Measurements from ENCODE around the gene KIAA0513. TPM values are rescaled to one million over a fixed set of nuclear protein-coding genes. Genes with fewer than 3 reads are reported as not detected.
A peak's percentile ranks its signal among the peaks of the same experiment; 100 is the strongest.

Gene KIAA0513
- total RNA-seq, 1 experiment from 2014 or later, result 0.97 TPM

- Histone ChIP-seq H3K36me3 (ENCODE audit: insufficient read depth, low read length) (no peaks in the 10 kb centered on the region), H3K4me2 (ENCODE audit: low read depth, low read length, poor library complexity, severe bottlenecking) (no peak overlapping the region), H3K4me1 (ENCODE audit: low read length) (no peaks in the 10 kb centered on the region), H4K20me1 (ENCODE audit: insufficient read depth, low read depth, low read length) (no peaks in the 10 kb centered on the region), H3K9ac (ENCODE audit: low read length) (no peak overlapping the region), H3K27ac (ENCODE audit: low read length) (no peak overlapping the region), H2AFZ (ENCODE audit: low read length) (no peak overlapping the region), H3K79me2 (ENCODE audit: low read length) (no peaks in the 10 kb centered on the region), H3K4me3 (ENCODE audit: low read length) (no peak overlapping the region), H3K27me3 (ENCODE audit: low read length) (no peaks in the 10 kb centered on the region), H3K9me2 (replicated peaks; ENCODE audit: insufficient read depth, low read length) (no peaks in the 10 kb centered on the region), H3K9me3 (ENCODE audit: low read length) (no peaks in the 10 kb centered on the region)
- peak; percentile 24 for DNase-seq
Measured at GRCh38 chr16:85136213-85136701, 108.7 kb downstream of the KIAA0513 start.

GRCh38 chr16:85136702-85137322, 109.2 kb downstream of the KIAA0513 start:
- no peaks in the 10 kb centered on the region for H3K36me3 ChIP-seq (ENCODE audit: insufficient read depth, low read length)
- no peaks in the 10 kb centered on the region for H3K9me3 ChIP-seq (ENCODE audit: low read length)
- H3K27ac ChIP-seq (ENCODE audit: low read length), result no peak overlapping the region
- H3K9ac ChIP-seq (ENCODE audit: low read length), result no peak overlapping the region
- no peak overlapping the region for H2AFZ ChIP-seq (ENCODE audit: low read length)
- no peaks in the 10 kb centered on the region for H3K79me2 ChIP-seq (ENCODE audit: low read length)
- H4K20me1 ChIP-seq (ENCODE audit: insufficient read depth, low read depth, low read length), result no peaks in the 10 kb centered on the region
- H3K4me2 ChIP-seq (ENCODE audit: low read depth, low read length, poor library complexity, severe bottlenecking), result no peak overlapping the region
- no peak overlapping the region for H3K4me3 ChIP-seq (ENCODE audit: low read length)
- no peaks in the 10 kb centered on the region for H3K9me2 ChIP-seq (replicated peaks; ENCODE audit: insufficient read depth, low read length)
- DNase-seq, result peak; percentile 57
- H3K27me3 ChIP-seq (ENCODE audit: low read length), result no peaks in the 10 kb centered on the region
- no peaks in the 10 kb centered on the region for H3K4me1 ChIP-seq (ENCODE audit: low read length)

GRCh38 chr16:85137323-85138072, 109.9 kb downstream of the KIAA0513 start:
- Histone ChIP-seq H2AFZ (ENCODE audit: low read length) (no peak overlapping the region), H3K36me3 (ENCODE audit: insufficient read depth, low read length) (no peaks in the 10 kb centered on the region), H3K4me3 (ENCODE audit: low read length) (no peak overlapping the region), H3K9me3 (ENCODE audit: low read length) (no peaks in the 10 kb centered on the region), H4K20me1 (ENCODE audit: insufficient read depth, low read depth, low read length) (no peaks in the 10 kb centered on the region), H3K9ac (ENCODE audit: low read length) (no peak overlapping the region), H3K27me3 (ENCODE audit: low read length) (no peaks in the 10 kb centered on the region), H3K27ac (ENCODE audit: low read length) (no peak overlapping the region), H3K4me1 (ENCODE audit: low read length) (no peaks in the 10 kb centered on the region), H3K4me2 (ENCODE audit: low read depth, low read length, poor library complexity, severe bottlenecking) (no peak overlapping the region), H3K79me2 (ENCODE audit: low read length) (no peaks in the 10 kb centered on the region), H3K9me2 (replicated peaks; ENCODE audit: insufficient read depth, low read length) (no peaks in the 10 kb centered on the region)
- DNase-seq, result peak; percentile 20

GRCh38 chr16:85138073-85138824, 110.7 kb downstream of the KIAA0513 start:
- Histone ChIP-seq H3K4me1 (ENCODE audit: low read length) (no peaks in the 10 kb centered on the region), H3K4me2 (ENCODE audit: low read depth, low read length, poor library complexity, severe bottlenecking) (no peak overlapping the region), H3K4me3 (ENCODE audit: low read length) (no peak overlapping the region), H2AFZ (ENCODE audit: low read length) (no peak overlapping the region), H3K9ac (ENCODE audit: low read length) (no peak overlapping the region), H3K36me3 (ENCODE audit: insufficient read depth, low read length) (no peaks in the 10 kb centered on the region), H3K27ac (ENCODE audit: low read length) (no peak overlapping the region), H3K9me3 (ENCODE audit: low read length) (no peaks in the 10 kb centered on the region), H3K27me3 (ENCODE audit: low read length) (no peaks in the 10 kb centered on the region), H3K9me2 (replicated peaks; ENCODE audit: insufficient read depth, low read length) (no peaks in the 10 kb centered on the region), H3K79me2 (ENCODE audit: low read length) (no peaks in the 10 kb centered on the region), H4K20me1 (ENCODE audit: insufficient read depth, low read depth, low read length) (no peaks in the 10 kb centered on the region)
- peak; percentile 17 for DNase-seq

DNA sequence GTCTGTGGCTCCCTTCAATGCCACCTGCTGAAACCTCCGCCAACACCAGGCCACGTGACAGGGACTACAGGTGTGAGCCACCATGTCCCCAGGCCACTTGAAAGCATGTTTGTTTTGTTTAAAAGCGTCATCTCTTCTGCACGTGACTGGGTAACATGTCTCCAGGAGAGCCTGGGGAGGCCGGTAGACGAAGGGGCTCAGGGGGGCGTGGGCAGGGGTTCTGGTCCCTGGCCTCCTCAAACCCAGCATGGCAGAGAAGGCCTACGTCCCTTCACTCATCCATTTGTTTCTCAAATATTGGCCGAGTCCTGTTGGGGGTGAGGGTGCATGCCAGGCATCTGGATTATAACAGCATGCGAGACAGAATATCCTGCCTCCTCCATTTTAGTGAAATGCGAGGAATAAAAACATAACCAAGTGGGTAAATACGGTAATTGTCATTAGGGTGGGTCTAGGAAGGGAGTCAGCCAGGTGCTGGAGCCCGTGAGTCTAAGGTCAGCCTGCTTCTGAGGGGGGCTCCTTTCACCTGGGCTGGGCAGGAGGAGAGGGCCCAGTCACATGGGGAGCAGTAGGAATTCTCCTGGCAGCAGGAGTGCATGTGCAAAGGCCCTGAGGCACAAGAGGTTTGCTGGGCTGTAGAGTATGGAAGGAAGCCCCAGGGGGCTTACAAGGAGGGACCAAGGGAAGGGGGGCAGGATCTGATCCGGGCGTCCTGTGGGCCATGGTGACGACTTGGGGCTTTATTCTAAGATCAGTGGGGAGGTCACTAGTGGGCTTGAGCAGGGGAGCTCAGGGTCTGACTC, 111.4 kb downstream of the KIAA0513 start:
- Histone ChIP-seq H3K9me2 (replicated peaks; ENCODE audit: insufficient read depth, low read length) (no peaks in the 10 kb centered on the region), H4K20me1 (ENCODE audit: insufficient read depth, low read depth, low read length) (no peaks in the 10 kb centered on the region), H3K4me2 (ENCODE audit: low read depth, low read length, poor library complexity, severe bottlenecking) (no peak overlapping the region), H3K79me2 (ENCODE audit: low read length) (no peaks in the 10 kb centered on the region), H3K4me1 (ENCODE audit: low read length) (no peaks in the 10 kb centered on the region), H3K36me3 (ENCODE audit: insufficient read depth, low read length) (no peaks in the 10 kb centered on the region), H3K27me3 (ENCODE audit: low read length) (no peaks in the 10 kb centered on the region), H3K9ac (ENCODE audit: low read length) (no peak overlapping the region), H2AFZ (ENCODE audit: low read length) (no peak overlapping the region), H3K9me3 (ENCODE audit: low read length) (no peaks in the 10 kb centered on the region), H3K4me3 (ENCODE audit: low read length) (no peak overlapping the region), H3K27ac (ENCODE audit: low read length) (no peak overlapping the region)
- peak; percentile 37 for DNase-seq

DNA sequence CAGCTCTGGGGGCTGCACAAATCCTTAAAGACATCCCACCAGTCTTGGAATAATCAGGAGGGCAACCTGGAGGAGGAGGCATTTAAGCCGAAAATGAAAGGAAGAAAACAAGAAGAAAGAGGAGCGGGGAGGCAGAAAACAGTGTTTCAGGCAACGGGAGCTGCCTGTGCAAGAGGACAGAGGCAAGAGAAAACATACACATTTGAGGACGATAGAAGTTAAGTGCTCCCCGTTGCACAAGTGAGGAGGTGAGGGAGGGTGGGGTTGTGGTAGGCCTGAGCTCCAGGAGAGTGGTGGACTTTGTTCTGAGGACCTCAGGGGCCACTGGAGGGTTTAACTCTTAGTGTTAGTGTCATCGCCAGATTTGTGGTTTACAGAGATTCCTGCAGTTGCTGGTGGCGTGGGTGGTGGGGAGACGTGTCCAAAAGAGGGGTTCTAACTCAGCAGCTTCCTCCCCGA, 112.3 kb downstream of the KIAA0513 start:
- Histone ChIP-seq H3K9ac (ENCODE audit: low read length) (no peak overlapping the region), H3K4me2 (ENCODE audit: low read depth, low read length, poor library complexity, severe bottlenecking) (no peak overlapping the region), H3K4me1 (ENCODE audit: low read length) (no peaks in the 10 kb centered on the region), H3K79me2 (ENCODE audit: low read length) (no peaks in the 10 kb centered on the region), H3K9me3 (ENCODE audit: low read length) (no peaks in the 10 kb centered on the region), H3K27ac (ENCODE audit: low read length) (no peak overlapping the region), H3K9me2 (replicated peaks; ENCODE audit: insufficient read depth, low read length) (no peaks in the 10 kb centered on the region), H4K20me1 (ENCODE audit: insufficient read depth, low read depth, low read length) (no peaks in the 10 kb centered on the region), H3K27me3 (ENCODE audit: low read length) (no peaks in the 10 kb centered on the region), H3K4me3 (ENCODE audit: low read length) (no peak overlapping the region), H3K36me3 (ENCODE audit: insufficient read depth, low read length) (no peaks in the 10 kb centered on the region), H2AFZ (ENCODE audit: low read length) (no peak overlapping the region)
- peak; percentile 34 for DNase-seq

GRCh38 chr16:85140455-85141012, 112.9 kb downstream of the KIAA0513 start:
- no peaks in the 10 kb centered on the region for H3K4me1 ChIP-seq (ENCODE audit: low read length)
- no peak overlapping the region for H3K9ac ChIP-seq (ENCODE audit: low read length)
- H4K20me1 ChIP-seq (ENCODE audit: insufficient read depth, low read depth, low read length), result no peaks in the 10 kb centered on the region
- no peak overlapping the region for H3K27ac ChIP-seq (ENCODE audit: low read length)
- H3K36me3 ChIP-seq (ENCODE audit: insufficient read depth, low read length), result no peaks in the 10 kb centered on the region
- no peak overlapping the region for H3K4me3 ChIP-seq (ENCODE audit: low read length)
- no peaks in the 10 kb centered on the region for H3K9me2 ChIP-seq (replicated peaks; ENCODE audit: insufficient read depth, low read length)
- H3K27me3 ChIP-seq (ENCODE audit: low read length), result no peaks in the 10 kb centered on the region
- H3K9me3 ChIP-seq (ENCODE audit: low read length), result no peaks in the 10 kb centered on the region
- no peaks in the 10 kb centered on the region for H3K79me2 ChIP-seq (ENCODE audit: low read length)
- DNase-seq, result no peak
- H2AFZ ChIP-seq (ENCODE audit: low read length), result no peak overlapping the region
- H3K4me2 ChIP-seq (ENCODE audit: low read depth, low read length, poor library complexity, severe bottlenecking), result no peak overlapping the region
